AG04449 (cell line): Measurements from ENCODE around the gene SH3RF2.

ENCODE experiments used
- CTCF ChIA-PET: fragments of 350-600 bp; formaldehyde crosslinking; extraction: SDS; loops from one replicate; lab custom pipeline; 2021; ENCODE audit warnings: antibody characterized with exemption; lab: Yijun Ruan, JAX
- POLR2A ChIA-PET: fragments of 400-600, 350-600 bp; formaldehyde crosslinking; extraction: SDS; loops from one replicate; lab custom pipeline; 2020; ENCODE audit warnings: antibody characterized with exemption, inconsistent platforms; lab: Yijun Ruan, JAX
- DNase-seq: peaks from one replicate; pipeline ENCODE4 v3.0.0-alpha.2; 2010; ENCODE audit warnings: low read depth, low spot score
- H3K4me3 ChIP-seq: 2 replicates; pipeline ENCODE4 v1.5.1; 2011; ENCODE audit warnings: low read depth, mild to moderate bottlenecking, control low read depth, low read length
- CTCF ChIP-seq: IDR thresholded peaks from one replicate; pipeline ENCODE4 v1.5.1; 2011; ENCODE audit warnings: mild to moderate bottlenecking, moderate library complexity, low read length, control low read depth, inconsistent platforms; ENCODE audit not compliant: insufficient read depth; ENCODE audit errors: missing control alignments

Gene SH3RF2

GRCh38 chr5:146055432-146055831 is 119.1 kb downstream of the SH3RF2 start:
- POLR2A ChIA-PET, result interaction anchor here (0.6 kb wide), 1 partner anchor 1983 kb away, joined by 4 read pairs; no protein-coding TSS in a partner anchor
- no peak for DNase-seq
- no peak overlapping the region for H3K4me3 ChIP-seq
- no peak for TF ChIP-seq CTCF
- CTCF ChIA-PET, result interaction anchor here (1.4 to 10.7 kb wide), 2 partner anchors 10 to 226 kb away, joined by 3 to 190 read pairs; partner anchors contain the start of gene PRELID2

- ChIA-PET POLR2A (no interaction called here), CTCF (interaction anchor here (0.8 kb wide), 1 partner anchor 9 kb away, joined by 3 read pairs; no protein-coding TSS in a partner anchor)
- H3K4me3 ChIP-seq, result no peak overlapping the region
- TF ChIP-seq CTCF, result no peak
- no peak for DNase-seq
Observed at GRCh38 chr5:146059460-146060220, 123.3 kb downstream of the SH3RF2 start.

GRCh38 chr5:146060221-146060585 is 123.8 kb downstream of the SH3RF2 start:
- DNase-seq, result no peak
- CTCF ChIA-PET, result interaction anchor here (0.8 kb wide), 1 partner anchor 10 kb away, joined by 3 read pairs; no protein-coding TSS in a partner anchor
- H3K4me3 ChIP-seq, result no peak overlapping the region
- TF ChIP-seq CTCF, result no peak
- POLR2A ChIA-PET, result no interaction called here

- H3K4me3 ChIP-seq, result no peak overlapping the region
- no peak for DNase-seq
- POLR2A ChIA-PET, result no interaction called here
- no peak for TF ChIP-seq CTCF
- CTCF ChIA-PET, result interaction anchor here (1.1 kb wide), 1 partner anchor 13 kb away, joined by 3 read pairs; no protein-coding TSS in a partner anchor
Observed at GRCh38 chr5:146066968-146067367, 130.6 kb downstream of the SH3RF2 start.

GRCh38 chr5:146068206-146068605 is 131.8 kb downstream of the SH3RF2 start:
- DNase-seq, result no peak
- H3K4me3 ChIP-seq, result no peak overlapping the region
- TF ChIP-seq CTCF, result no peak
- CTCF ChIA-PET, result interaction anchor here (1.1 to 1.7 kb wide), 2 partner anchors 14 to 180 kb away, joined by 3 read pairs; no protein-coding TSS in a partner anchor
- POLR2A ChIA-PET, result no interaction called here
